SJCRH30 (cell line): ENCODE measurements around the gene NXPE3. TPM values are rescaled to one million over a fixed set of nuclear protein-coding genes. Genes with fewer than 3 reads are reported as not detected.

Source experiments
- DNase-seq, 2 experiments: peaks; one replicate each; pipeline ENCODE4 v3.0.0-alpha.2; 2015 to 2020
- H3K27ac ChIP-seq: fragments of 250-450 bp; sonication (Bioruptor Pico); 2 replicates; pipeline ENCODE4 v1.5.1; 2020; ENCODE audit warnings: mild to moderate bottlenecking, moderate library complexity
- H3K27me3 ChIP-seq: fragments of 250-450 bp; sonication (Bioruptor Pico); 2 replicates; pipeline ENCODE4 v1.5.1; 2020; ENCODE audit warnings: mild to moderate bottlenecking, moderate library complexity
- H3K36me3 ChIP-seq: fragments of 250-450 bp; sonication (Bioruptor Pico); 2 replicates; pipeline ENCODE4 v1.5.1; 2020; ENCODE audit warnings: mild to moderate bottlenecking, moderate library complexity
- H3K4me1 ChIP-seq: fragments of 250-450 bp; sonication (Bioruptor Pico); 2 replicates; pipeline ENCODE4 v1.5.1; 2020; ENCODE audit warnings: mild to moderate bottlenecking, moderate library complexity
- H3K4me3 ChIP-seq: fragments of 250-450 bp; sonication (Bioruptor Pico); 2 replicates; pipeline ENCODE4 v1.5.1; 2020; ENCODE audit warnings: mild to moderate bottlenecking, moderate library complexity
- H3K9me3 ChIP-seq: fragments of 250-450 bp; sonication (Bioruptor Pico); replicated peaks from 2 replicates; pipeline ENCODE4 v1.5.1; 2020; ENCODE audit warnings: mild to moderate bottlenecking, moderate library complexity
- total RNA-seq: library from RNA; depleted of rRNA; stranded (reverse); fragments of >200 nt; shearing (Covaris generic); gene quantifications from 2 replicates; pipeline ENCODE4 v1.2.3, GENCODE V29; 2014

The NXPE3 gene
- total RNA-seq, 1 experiment from 2014 or later, result 30.2 TPM

GRCh38 chr3:101829437-101829830 is 50.4 kb downstream of the NXPE3 start:
- H3K4me1 ChIP-seq, result no peaks in the 10 kb centered on the region
- H3K36me3 ChIP-seq, result 0 out of 2 replicates have a peak, but pooled peaks cover 3% of the 10 kb centered on the region
- H3K27me3 ChIP-seq, result no peaks in the 10 kb centered on the region
- H3K4me3 ChIP-seq, result no peak overlapping the region
- DNase-seq, result no peak
- H3K9me3 ChIP-seq, result no peaks in the 10 kb centered on the region
- no peak overlapping the region for H3K27ac ChIP-seq

- DNase-seq, result no peak
- Histone ChIP-seq H3K4me1 (no peaks in the 10 kb centered on the region), H3K4me3 (no peak overlapping the region), H3K27ac (no peak overlapping the region), H3K27me3 (no peaks in the 10 kb centered on the region), H3K36me3 (0 out of 2 replicates have a peak, but pooled peaks cover 3% of the 10 kb centered on the region), H3K9me3 (no peaks in the 10 kb centered on the region)
Observed at GRCh38 chr3:101829874-101830273, 50.9 kb downstream of the NXPE3 start.

- Histone ChIP-seq H3K9me3 (no peaks in the 10 kb centered on the region), H3K4me1 (peaks cover 8% of the 10 kb centered on the region; the same call in 1 of the 2 replicates), H3K4me3 (no peak overlapping the region), H3K27ac (no peak overlapping the region), H3K27me3 (no peaks in the 10 kb centered on the region), H3K36me3 (no peaks in the 10 kb centered on the region)
- DNase-seq, result no peak
Observed at GRCh38 chr3:101833446-101833974, 54.5 kb downstream of the NXPE3 start.

- Histone ChIP-seq H3K4me3 (no peak overlapping the region), H3K9me3 (no peaks in the 10 kb centered on the region), H3K27me3 (no peaks in the 10 kb centered on the region)
Observed at GRCh38 chr3:101835676-101836075, 56.7 kb downstream of the NXPE3 start.

GRCh38 chr3:101836160-101836559 is 57.1 kb downstream of the NXPE3 start:
- H3K27me3 ChIP-seq, result no peaks in the 10 kb centered on the region
- no peak overlapping the region for H3K27ac ChIP-seq
- no peaks in the 10 kb centered on the region for H3K36me3 ChIP-seq
- H3K4me1 ChIP-seq, result peaks cover 14% of the 10 kb centered on the region; the same call in 1 of the 2 replicates
- H3K9me3 ChIP-seq, result no peaks in the 10 kb centered on the region
- no peak for DNase-seq
- H3K4me3 ChIP-seq, result no peak overlapping the region

More at GRCh38 chr3:101835676-101836075, 56.7 kb downstream of the NXPE3 start:
- H3K36me3 ChIP-seq, result no peaks in the 10 kb centered on the region
- DNase-seq, result no peak
- peaks cover 14% of the 10 kb centered on the region; the same call in 1 of the 2 replicates for H3K4me1 ChIP-seq
- H3K27ac ChIP-seq, result no peak overlapping the region

- Histone ChIP-seq H3K27ac (no peak overlapping the region), H3K27me3 (no peaks in the 10 kb centered on the region), H3K36me3 (no peaks in the 10 kb centered on the region), H3K4me3 (no peak overlapping the region), H3K9me3 (peaks cover 3% of the 10 kb centered on the region; the same call in 1 of the 2 replicates), H3K4me1 (peaks cover 17% of the 10 kb centered on the region)
- peak in 1 of 2 experiments; percentile 31 for DNase-seq
Observed at GRCh38 chr3:101836652-101837598, 57.9 kb downstream of the NXPE3 start.

- Histone ChIP-seq H3K27ac (no peak overlapping the region), H3K36me3 (no peaks in the 10 kb centered on the region), H3K27me3 (no peaks in the 10 kb centered on the region), H3K4me1 (peaks cover 23% of the 10 kb centered on the region), H3K4me3 (no peak overlapping the region), H3K9me3 (peaks cover 6% of the 10 kb centered on the region; the same call in 1 of the 2 replicates)
- DNase-seq, result no peak
Observed at GRCh38 chr3:101838691-101839090, 59.7 kb downstream of the NXPE3 start.

GRCh38 chr3:101840066-101840465 is 61.1 kb downstream of the NXPE3 start:
- Histone ChIP-seq H3K4me1 (peaks cover 23% of the 10 kb centered on the region), H3K27ac (no peak overlapping the region)

GRCh38 chr3:101842245-101842934 is 63.4 kb downstream of the NXPE3 start:
- H3K4me3 ChIP-seq, result no peak overlapping the region
- peaks cover 6% of the 10 kb centered on the region; the same call in 1 of the 2 replicates for H3K9me3 ChIP-seq
- peak overlapping the region; percentile 47; the same call in 1 of the 2 replicates for H3K27ac ChIP-seq
- H3K36me3 ChIP-seq, result no peaks in the 10 kb centered on the region
- DNase-seq, result peak; percentile 54 to 76
- H3K4me1 ChIP-seq, result peaks cover 21% of the 10 kb centered on the region
- no peaks in the 10 kb centered on the region for H3K27me3 ChIP-seq

More at GRCh38 chr3:101840066-101840465, 61.1 kb downstream of the NXPE3 start:
- Histone ChIP-seq H3K27me3 (no peaks in the 10 kb centered on the region), H3K36me3 (no peaks in the 10 kb centered on the region), H3K9me3 (peaks cover 6% of the 10 kb centered on the region; the same call in 1 of the 2 replicates), H3K4me3 (no peak overlapping the region)
- no peak for DNase-seq

GRCh38 chr3:101842935-101843330 is 63.9 kb downstream of the NXPE3 start:
- Histone ChIP-seq H3K4me1 (peaks cover 21% of the 10 kb centered on the region), H3K4me3 (no peak overlapping the region), H3K27me3 (no peaks in the 10 kb centered on the region), H3K9me3 (peaks cover 6% of the 10 kb centered on the region; the same call in 1 of the 2 replicates), H3K36me3 (no peaks in the 10 kb centered on the region), H3K27ac (no peak overlapping the region)
- no peak for DNase-seq

- DNase-seq, result no peak
- no peak overlapping the region for H3K4me3 ChIP-seq
- H3K4me1 ChIP-seq, result peaks cover 9% of the 10 kb centered on the region
Observed at GRCh38 chr3:101845425-101845824, 66.4 kb downstream of the NXPE3 start.

GRCh38 chr3:101846709-101847108 is 67.7 kb downstream of the NXPE3 start:
- Histone ChIP-seq H3K9me3 (peaks cover 6% of the 10 kb centered on the region; the same call in 1 of the 2 replicates), H3K4me3 (no peak overlapping the region), H3K36me3 (peaks cover 7% of the 10 kb centered on the region; the same call in 1 of the 2 replicates), H3K27ac (no peak overlapping the region), H3K27me3 (no peaks in the 10 kb centered on the region), H3K4me1 (peaks cover 9% of the 10 kb centered on the region)
- DNase-seq, result no peak

More at GRCh38 chr3:101845425-101845824, 66.4 kb downstream of the NXPE3 start:
- Histone ChIP-seq H3K36me3 (no peaks in the 10 kb centered on the region), H3K9me3 (peaks cover 6% of the 10 kb centered on the region; the same call in 1 of the 2 replicates), H3K27me3 (no peaks in the 10 kb centered on the region), H3K27ac (no peak overlapping the region)

GRCh38 chr3:101847328-101847727 is 68.3 kb downstream of the NXPE3 start:
- Histone ChIP-seq H3K27me3 (no peaks in the 10 kb centered on the region), H3K4me3 (no peak overlapping the region), H3K27ac (no peak overlapping the region), H3K9me3 (no peaks in the 10 kb centered on the region), H3K36me3 (peaks cover 12% of the 10 kb centered on the region), H3K4me1 (peaks cover 3% of the 10 kb centered on the region)
- no peak for DNase-seq

- H3K27ac ChIP-seq, result peak overlapping the region; percentile 72; the same call in 1 of the 2 replicates
- H3K4me1 ChIP-seq, result no peaks in the 10 kb centered on the region
- H3K27me3 ChIP-seq, result no peaks in the 10 kb centered on the region
- H3K36me3 ChIP-seq, result peaks cover 22% of the 10 kb centered on the region
- DNase-seq, result no peak
- no peaks in the 10 kb centered on the region for H3K9me3 ChIP-seq
- H3K4me3 ChIP-seq, result peak overlapping the region; percentile 78
Observed at GRCh38 chr3:101848326-101848725, 69.3 kb downstream of the NXPE3 start.
